Stimulated activated memory B cell treated with anti-CD40 and anti-IgM and Interleukin-4, amounts not matched to agents 10 μg/mL and 1 μg/mL and 100 μg/mL, for 72 hours (primary cell): Measurements from ENCODE around the gene LAMC3.

ENCODE experiments used
- ATAC-seq: fragments of 150-1000 bp; cut with Tn5 transposase; 2 replicates; pipeline ENCODE4 v1.10.0; 2021
- H3K27ac Mint-ChIP-seq: one replicate; pipeline ENCODE4 v1.8.0; 2022; ENCODE audit warnings: mild to moderate bottlenecking, mixed read lengths
- H3K27me3 Mint-ChIP-seq: one replicate; pipeline ENCODE4 v1.8.0; 2022; ENCODE audit warnings: mixed read lengths
- H3K36me3 Mint-ChIP-seq: one replicate; pipeline ENCODE4 v1.8.0; 2022; ENCODE audit warnings: mixed read lengths
- H3K4me1 Mint-ChIP-seq: one replicate; pipeline ENCODE4 v1.8.0; 2022; ENCODE audit warnings: mixed read lengths
- H3K4me3 Mint-ChIP-seq: one replicate; pipeline ENCODE4 v1.8.0; 2022; ENCODE audit warnings: mild to moderate bottlenecking, moderate library complexity, mixed read lengths
- H3K9me3 Mint-ChIP-seq: one replicate; pipeline ENCODE4 v1.8.0; 2022; ENCODE audit warnings: mixed read lengths

Gene LAMC3

DNA sequence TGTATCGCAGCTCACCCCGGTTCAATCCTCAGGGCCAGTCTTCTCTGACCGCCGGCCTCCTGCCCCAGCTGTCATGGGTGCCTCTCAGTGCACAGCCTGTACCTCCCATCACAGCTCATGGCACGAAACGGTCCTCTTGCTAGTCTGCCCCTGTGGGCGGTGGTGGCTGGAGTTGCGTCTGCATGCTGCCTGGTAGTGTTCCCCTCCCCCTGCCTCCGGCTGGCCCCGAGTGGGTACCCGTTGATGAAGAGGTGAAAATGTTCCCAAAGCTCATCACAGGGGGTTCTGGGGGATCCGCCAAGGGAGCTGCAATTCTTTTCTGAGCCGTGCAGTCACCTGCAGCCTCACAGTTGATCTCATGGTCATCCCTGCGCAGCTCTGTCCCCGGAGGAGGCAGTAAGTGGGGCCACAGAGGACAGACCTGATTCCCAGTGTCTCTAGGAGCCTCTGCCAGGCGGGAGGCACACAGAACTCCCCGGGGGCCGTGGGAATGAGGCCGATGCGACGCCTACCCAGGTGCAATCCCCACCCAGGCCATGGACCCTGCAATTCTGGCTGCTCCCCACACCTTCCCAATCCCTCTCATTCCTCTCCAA, 35.2 kb upstream of the LAMC3 start:
- Mint-ChIP-seq H3K4me1 (no peaks in the 10 kb centered on the region), H3K36me3 (no peaks in the 10 kb centered on the region), H3K27me3 (peaks cover 55% of the 10 kb centered on the region), H3K27ac (no peak overlapping the region), H3K4me3 (no peak overlapping the region), H3K9me3 (peaks cover 3% of the 10 kb centered on the region)
- ATAC-seq, result no peak

DNA sequence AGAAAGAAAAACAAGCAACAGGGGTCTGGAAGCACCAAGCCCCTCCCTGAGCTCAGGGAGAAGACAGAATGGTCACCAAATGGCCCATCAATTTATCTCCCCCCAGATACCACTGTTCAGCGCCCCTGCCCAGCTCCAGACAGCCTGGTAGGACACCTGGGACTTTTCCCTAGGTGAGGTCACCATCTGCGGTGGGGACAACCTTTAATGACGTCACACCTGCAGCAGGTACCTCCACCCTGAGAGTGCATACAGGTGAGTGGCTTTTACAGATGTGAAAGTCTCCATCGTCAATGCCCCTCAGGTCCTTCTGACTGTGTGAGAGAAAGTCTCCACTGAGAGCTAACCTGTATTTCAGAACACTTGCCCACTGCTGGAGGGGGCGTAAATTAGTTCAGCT, 34.3 kb upstream of the LAMC3 start:
- Mint-ChIP-seq H3K4me3 (no peak overlapping the region), H3K9me3 (peaks cover 3% of the 10 kb centered on the region), H3K27ac (no peak overlapping the region), H3K27me3 (peaks cover 55% of the 10 kb centered on the region), H3K4me1 (no peaks in the 10 kb centered on the region), H3K36me3 (no peaks in the 10 kb centered on the region)
- ATAC-seq, result no peak

DNA sequence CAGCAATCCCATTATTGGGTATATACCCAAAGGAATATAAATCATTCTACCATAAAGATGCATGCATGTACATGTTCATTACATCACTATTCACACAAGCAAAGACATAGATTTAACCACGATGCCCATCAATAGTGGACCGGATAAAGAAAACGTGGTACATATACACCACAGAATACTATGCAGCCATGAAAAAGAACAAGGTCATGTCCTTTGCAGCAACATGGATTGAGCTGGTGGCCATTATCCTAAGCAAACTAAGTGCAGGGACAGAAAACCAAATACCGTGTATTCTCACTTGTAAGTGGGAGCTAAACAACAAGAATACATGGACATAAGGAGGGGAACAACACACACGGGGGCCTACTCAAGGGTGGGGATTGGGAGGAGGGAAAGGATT, 33.8 kb upstream of the LAMC3 start:
- Mint-ChIP-seq H3K27me3 (peaks cover 55% of the 10 kb centered on the region), H3K36me3 (no peaks in the 10 kb centered on the region), H3K9me3 (peaks cover 3% of the 10 kb centered on the region), H3K4me3 (no peak overlapping the region), H3K4me1 (no peaks in the 10 kb centered on the region), H3K27ac (no peak overlapping the region)
- ATAC-seq, result no peak

DNA sequence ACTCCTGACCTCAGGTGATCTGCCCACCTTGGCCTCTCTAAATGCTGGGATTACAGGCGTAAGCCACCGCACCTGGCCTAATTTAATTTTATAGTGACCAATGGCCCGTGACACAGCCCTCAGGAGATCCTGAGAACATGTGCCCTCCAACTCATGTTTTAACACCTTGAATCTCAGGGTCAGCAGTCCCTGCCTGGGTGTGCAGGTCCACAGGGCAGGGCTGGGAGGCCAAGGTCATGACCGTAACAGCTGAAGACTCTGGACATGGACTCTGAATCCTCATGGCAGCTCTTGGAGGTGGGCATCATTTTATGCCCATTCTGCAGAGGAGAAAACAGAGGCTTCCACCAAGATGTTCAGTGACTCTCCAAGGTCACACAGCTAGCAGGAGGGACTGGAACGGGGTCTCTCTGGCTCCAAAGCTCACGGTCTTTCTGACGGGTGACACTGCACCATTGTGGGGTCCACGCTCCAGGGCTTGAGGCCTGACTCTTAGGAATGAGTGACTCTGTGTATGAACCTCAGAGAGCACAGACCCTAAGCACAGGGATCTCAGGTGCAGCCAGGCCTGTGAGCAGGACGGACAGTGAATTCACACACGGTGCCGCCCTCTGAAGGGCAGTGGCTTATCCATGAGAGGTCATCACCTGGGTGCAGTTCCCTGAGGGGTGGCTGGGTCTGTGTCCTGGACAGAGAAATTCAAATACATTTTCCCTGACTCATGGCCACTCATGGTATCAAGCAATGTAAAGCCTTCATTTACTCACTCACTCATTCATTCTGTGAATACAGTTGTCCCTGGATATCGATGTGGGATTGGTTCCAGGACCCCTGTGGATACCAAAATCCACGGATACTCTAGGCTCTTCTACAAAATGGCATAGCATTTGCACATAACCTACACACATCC, 32.8 kb upstream of the LAMC3 start:
- ATAC-seq, result no peak
- peaks cover 45% of the 10 kb centered on the region for H3K27me3 Mint-ChIP-seq
- no peaks in the 10 kb centered on the region for H3K4me1 Mint-ChIP-seq
- no peak overlapping the region for H3K27ac Mint-ChIP-seq
- H3K4me3 Mint-ChIP-seq, result no peak overlapping the region
- H3K9me3 Mint-ChIP-seq, result peaks cover 3% of the 10 kb centered on the region
- no peaks in the 10 kb centered on the region for H3K36me3 Mint-ChIP-seq

DNA sequence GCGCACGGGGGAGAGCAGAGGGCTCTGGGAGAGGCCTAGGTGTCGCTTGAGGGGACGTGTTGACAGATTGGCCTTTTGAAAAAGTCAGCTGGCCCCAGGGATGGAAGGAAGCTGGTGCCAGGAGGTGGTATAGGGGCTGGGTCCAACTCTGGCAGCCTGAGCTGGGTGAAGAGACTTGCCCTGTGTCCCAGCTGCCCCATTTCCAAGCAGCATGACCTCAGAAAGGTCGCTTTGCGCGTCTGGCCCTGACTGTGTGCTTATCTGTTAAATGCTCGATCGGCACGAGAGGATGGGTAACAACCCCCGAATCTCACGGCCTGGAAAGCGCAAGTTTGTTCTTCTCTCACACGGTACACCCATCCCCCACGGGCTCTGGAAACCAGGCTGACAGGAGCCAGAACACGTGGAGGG, 31.2 kb upstream of the LAMC3 start:
- Mint-ChIP-seq H3K27ac (no peak overlapping the region), H3K9me3 (no peaks in the 10 kb centered on the region)
- ATAC-seq, result no peak

DNA sequence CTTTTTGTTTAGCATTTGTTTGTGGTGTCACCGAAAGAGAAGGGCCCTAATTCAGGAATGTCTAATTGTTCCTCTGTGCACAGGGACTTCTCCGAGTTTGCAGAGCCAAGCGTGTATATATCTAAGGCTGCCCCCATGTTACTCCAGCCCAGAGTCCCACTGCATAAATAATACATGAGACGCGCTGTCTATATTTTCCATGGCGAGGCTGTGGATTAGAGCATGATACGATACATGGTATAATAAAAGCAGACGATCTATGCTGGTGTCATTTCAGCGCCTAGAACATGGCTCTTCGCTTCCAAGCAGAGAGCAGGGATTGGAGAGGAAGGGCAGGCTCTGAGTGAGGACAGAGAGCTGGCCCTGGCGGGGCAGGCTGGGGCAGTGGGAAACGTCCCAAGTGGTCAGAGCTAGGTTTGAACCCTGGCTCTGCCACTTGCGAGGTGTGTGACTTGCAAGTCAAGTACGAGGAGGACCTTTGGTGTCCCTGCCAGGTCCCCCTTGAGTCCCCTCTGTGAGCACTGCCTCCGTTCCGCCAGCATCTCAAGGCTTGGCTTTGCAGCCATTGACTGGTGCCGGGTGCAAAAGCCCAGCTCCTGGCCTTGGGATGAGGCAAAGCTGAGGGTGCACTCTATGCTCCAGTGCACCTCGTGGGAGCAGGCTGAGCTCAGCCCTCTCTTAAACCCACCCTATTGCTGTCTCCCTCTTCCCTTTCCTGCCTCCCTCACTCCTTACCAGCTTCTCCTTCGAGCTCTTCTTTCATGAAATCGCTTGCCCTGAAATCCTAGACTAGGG, 29.2 kb upstream of the LAMC3 start:
- H3K27ac Mint-ChIP-seq, result no peak overlapping the region
- H3K4me3 Mint-ChIP-seq, result no peak overlapping the region
- H3K9me3 Mint-ChIP-seq, result no peaks in the 10 kb centered on the region
- H3K36me3 Mint-ChIP-seq, result no peaks in the 10 kb centered on the region
- no peak for ATAC-seq
- H3K27me3 Mint-ChIP-seq, result peaks cover 11% of the 10 kb centered on the region
- no peaks in the 10 kb centered on the region for H3K4me1 Mint-ChIP-seq

More for the DNA sequence above, 31.2 kb upstream of the LAMC3 start:
- peaks cover 29% of the 10 kb centered on the region for H3K27me3 Mint-ChIP-seq
- H3K4me3 Mint-ChIP-seq, result no peak overlapping the region
- no peaks in the 10 kb centered on the region for H3K4me1 Mint-ChIP-seq
- no peaks in the 10 kb centered on the region for H3K36me3 Mint-ChIP-seq

DNA sequence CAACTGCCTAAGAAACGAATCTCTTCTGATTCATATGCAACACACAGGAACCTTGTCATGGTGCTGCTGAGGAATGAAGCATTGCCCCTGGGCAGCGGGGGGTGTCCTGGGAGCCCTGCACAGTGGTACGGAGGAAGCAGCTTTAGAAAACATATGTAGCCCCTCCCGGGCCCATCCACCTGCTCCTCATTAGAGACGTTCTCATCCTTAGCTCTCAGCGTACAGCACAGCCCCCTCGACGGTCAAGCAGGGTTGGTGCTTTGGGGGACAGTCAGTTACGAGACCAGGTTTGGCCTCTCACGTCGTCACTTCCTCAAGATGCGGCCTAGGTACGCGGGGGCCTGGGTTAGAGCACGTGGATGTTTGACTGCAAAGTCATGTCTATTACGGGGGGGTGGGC, 28.4 kb upstream of the LAMC3 start:
- Mint-ChIP-seq H3K27ac (no peak overlapping the region), H3K4me3 (no peak overlapping the region), H3K27me3 (peaks cover 15% of the 10 kb centered on the region), H3K9me3 (no peaks in the 10 kb centered on the region), H3K4me1 (no peaks in the 10 kb centered on the region), H3K36me3 (no peaks in the 10 kb centered on the region)
- ATAC-seq, result no peak

DNA sequence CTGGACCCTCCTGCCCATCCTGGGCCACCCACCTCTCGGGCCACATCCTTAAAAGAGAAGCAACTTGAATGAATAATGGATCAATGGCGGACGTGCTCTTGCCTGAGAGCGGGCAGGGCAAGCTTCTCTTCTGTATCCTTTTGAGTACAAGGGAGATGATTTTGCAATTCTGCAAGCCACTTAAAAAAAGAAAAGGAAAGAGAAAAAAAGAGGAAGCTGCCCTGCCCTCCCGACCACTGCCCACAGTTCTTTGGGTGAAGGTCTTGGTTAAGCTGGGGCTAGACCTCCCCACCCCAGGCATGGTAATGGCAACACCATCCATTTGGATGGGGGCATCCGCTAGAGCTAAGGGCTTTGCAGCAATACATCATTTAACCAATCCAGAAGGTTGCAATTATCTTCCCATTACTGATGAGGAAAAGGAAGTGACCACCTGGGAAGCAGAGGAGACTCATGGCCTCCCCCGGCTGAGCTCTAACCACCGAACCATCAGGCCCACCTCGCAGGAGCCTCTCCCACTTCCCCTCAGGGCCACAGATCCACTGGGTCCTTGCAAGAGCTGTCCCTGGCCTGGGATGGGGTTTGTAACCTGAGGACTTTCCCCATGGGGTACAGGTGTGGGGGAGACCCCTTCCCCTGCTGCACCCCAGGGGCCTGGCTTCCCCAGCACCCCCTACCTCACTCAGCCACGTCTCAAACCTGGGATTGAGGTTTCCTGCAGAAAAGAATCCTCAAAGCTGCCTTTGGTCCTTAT, 27.8 kb upstream of the LAMC3 start:
- Mint-ChIP-seq H3K4me3 (no peak overlapping the region), H3K27me3 (peaks cover 21% of the 10 kb centered on the region), H3K27ac (no peak overlapping the region), H3K9me3 (no peaks in the 10 kb centered on the region), H3K4me1 (no peaks in the 10 kb centered on the region), H3K36me3 (no peaks in the 10 kb centered on the region)
- ATAC-seq, result no peak

DNA sequence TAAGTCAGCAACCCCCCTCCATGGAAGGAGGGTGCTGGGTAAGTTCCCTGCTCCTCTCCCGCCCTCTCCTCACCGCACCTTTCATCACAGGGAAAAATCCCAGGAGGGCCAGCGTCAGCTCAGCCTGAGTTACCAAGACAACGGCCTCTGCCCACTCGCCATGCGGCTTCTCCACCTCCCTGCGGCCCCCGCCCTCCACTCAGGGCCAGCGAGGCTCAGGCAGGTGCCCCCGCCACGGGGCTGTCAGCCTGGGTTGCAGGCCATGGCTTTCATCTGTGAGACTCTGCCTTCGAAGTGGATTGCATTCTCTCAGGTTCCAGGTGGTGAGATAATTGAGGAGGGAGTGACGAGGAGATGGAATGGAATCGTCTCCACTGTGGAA, 27.2 kb upstream of the LAMC3 start:
- no peaks in the 10 kb centered on the region for H3K9me3 Mint-ChIP-seq
- H3K4me3 Mint-ChIP-seq, result no peak overlapping the region
- no peak overlapping the region for H3K27ac Mint-ChIP-seq
- H3K36me3 Mint-ChIP-seq, result no peaks in the 10 kb centered on the region
- no peak for ATAC-seq
- peaks cover 25% of the 10 kb centered on the region for H3K27me3 Mint-ChIP-seq
- no peaks in the 10 kb centered on the region for H3K4me1 Mint-ChIP-seq

DNA sequence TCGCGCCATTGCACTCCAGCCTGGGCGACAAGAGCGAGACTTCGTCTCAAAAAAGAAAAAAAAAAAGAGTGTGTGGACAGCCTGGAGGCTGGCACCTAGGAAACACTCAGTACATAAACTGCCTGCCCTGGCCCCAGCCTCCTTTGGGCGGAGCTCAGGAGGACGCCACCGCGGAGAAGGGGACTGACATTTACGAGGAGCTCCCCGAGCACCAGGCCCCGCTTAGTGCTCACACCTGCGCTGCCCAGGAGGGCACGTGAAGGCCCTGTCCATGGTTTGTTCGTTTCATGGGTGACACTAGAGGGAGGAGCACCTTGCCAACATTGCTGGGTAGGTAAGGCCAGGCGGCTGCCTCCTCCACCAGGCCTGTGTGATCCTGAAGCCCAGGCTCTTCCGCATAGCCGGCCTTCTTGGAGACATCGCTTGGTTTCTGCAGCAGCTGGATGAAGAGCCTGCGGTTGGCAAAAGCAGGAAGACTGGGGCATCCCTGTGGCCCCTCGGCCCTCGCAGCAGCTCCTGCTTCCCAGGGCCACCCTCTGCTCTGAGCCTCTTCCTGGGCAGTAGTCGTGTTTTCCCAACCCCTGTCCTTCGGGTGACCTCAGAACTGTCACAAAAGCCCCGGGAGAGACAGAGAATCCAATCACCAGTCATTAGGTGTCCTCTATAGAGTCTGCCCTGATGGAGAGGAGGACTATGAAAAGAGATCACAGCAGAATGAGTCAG, 26.2 kb upstream of the LAMC3 start:
- Mint-ChIP-seq H3K4me1 (no peaks in the 10 kb centered on the region), H3K9me3 (no peaks in the 10 kb centered on the region), H3K27ac (no peak overlapping the region), H3K4me3 (no peak overlapping the region), H3K27me3 (peaks cover 16% of the 10 kb centered on the region), H3K36me3 (no peaks in the 10 kb centered on the region)
- no peak for ATAC-seq

DNA sequence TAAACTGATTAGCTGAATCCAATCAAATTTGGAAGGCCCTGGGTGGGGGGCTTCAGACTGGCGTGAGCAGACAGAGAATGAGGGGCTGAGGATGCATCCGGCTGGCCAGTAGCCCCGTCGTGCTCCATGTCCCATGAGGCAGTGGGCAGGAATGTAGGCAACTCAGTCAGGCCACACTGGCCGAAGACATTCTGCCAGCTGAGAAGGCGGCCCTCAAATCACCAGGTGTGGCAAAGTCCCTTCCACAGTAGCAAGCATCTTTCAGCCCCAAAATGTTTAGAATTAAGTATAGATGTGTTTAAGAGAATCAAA, 25.7 kb upstream of the LAMC3 start:
- Mint-ChIP-seq H3K9me3 (no peaks in the 10 kb centered on the region), H3K27me3 (peaks cover 14% of the 10 kb centered on the region), H3K4me1 (no peaks in the 10 kb centered on the region), H3K27ac (no peak overlapping the region), H3K36me3 (no peaks in the 10 kb centered on the region), H3K4me3 (no peak overlapping the region)
- no peak for ATAC-seq

DNA sequence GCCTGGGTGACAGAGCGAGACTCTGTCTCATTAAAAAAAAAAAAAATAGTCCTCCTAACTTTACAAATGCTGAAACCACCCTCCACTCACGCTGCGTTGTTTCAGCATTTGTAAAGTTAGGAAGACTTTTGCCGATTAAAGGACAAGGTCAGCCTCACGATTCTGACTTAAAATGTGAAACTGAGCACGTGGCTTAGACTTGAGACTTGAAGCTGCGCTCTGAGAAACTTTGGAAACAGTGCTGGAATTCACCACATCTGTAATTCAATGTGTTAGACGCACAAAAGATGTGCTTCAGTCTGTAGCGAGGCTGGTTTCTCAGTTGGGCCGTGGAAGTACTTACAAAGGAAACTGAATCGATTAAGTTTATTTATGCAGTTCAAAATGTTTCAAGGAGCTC, 25.0 kb upstream of the LAMC3 start:
- H3K27ac Mint-ChIP-seq, result no peak overlapping the region
- peaks cover 14% of the 10 kb centered on the region for H3K27me3 Mint-ChIP-seq
- H3K9me3 Mint-ChIP-seq, result no peaks in the 10 kb centered on the region
- ATAC-seq, result no peak
- no peaks in the 10 kb centered on the region for H3K4me1 Mint-ChIP-seq
- H3K4me3 Mint-ChIP-seq, result no peak overlapping the region
- no peaks in the 10 kb centered on the region for H3K36me3 Mint-ChIP-seq

DNA sequence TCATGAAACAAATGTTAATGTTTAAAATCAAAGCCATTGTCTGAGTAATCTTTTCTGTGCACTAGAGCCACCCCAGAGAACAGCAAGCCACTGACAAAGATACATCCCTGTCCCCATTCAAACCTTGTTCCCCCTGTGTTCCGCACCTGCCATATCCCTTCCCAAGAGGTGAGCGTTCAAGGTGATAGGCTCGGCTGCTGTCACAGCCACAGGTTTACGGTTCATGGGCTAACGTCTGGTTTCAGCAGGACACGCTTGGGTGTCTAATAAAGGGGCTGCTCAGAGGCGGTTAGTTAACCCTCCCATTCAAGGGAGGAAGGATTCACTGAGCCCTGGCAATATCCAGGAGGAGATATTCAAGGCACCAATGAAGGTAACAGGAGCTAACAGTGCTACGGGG, 24.5 kb upstream of the LAMC3 start:
- no peak for ATAC-seq
- Mint-ChIP-seq H3K4me1 (no peaks in the 10 kb centered on the region), H3K4me3 (no peak overlapping the region), H3K36me3 (no peaks in the 10 kb centered on the region), H3K9me3 (no peaks in the 10 kb centered on the region), H3K27me3 (peaks cover 14% of the 10 kb centered on the region), H3K27ac (no peak overlapping the region)

DNA sequence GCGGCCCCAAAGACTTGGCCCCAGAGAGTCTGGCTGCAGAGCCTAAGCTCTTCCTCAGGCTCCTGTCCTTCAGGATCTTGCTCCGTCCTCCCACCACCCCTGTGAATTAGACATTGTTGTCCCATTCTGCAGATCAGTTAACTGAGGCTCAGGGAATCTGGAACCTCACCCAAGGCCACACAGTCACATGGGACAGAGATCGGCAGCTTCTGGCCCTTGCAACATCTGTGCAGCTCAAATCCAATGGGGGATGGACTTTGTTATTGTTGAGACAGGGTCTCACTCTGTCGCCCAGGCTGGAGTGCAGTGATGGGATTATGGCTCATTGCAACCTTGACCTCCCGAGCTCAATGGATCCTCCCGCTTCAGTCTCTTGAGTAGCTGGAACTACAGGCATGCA, 23.9 kb upstream of the LAMC3 start:
- no peak for ATAC-seq
- Mint-ChIP-seq H3K27me3 (peaks cover 14% of the 10 kb centered on the region), H3K9me3 (no peaks in the 10 kb centered on the region), H3K4me3 (no peak overlapping the region), H3K27ac (no peak overlapping the region), H3K36me3 (no peaks in the 10 kb centered on the region), H3K4me1 (no peaks in the 10 kb centered on the region)
